H1 (cell line): ENCODE data around the gene DNAH12. TPM values are rescaled to one million over a fixed set of nuclear protein-coding genes. Genes with fewer than 3 reads are reported as not detected.

Experiments used
- CTCF ChIA-PET: fragments of 300-600 bp; sonication (Branson Sonifier 250); formaldehyde crosslinking; loops from one replicate; lab custom pipeline; 2021; ENCODE audit not compliant: partially characterized antibody; lab: Charles Lee
- POLR2A ChIA-PET: fragments of 300-600 bp; sonication (Branson Sonifier 250); formaldehyde crosslinking; loops from one replicate; lab custom pipeline; 2021; ENCODE audit warnings: inconsistent platforms; ENCODE audit not compliant: partially characterized antibody; lab: Charles Lee
- DNase-seq, 2 experiments: peaks; one replicate each; pipeline versions ENCODE4 v3.0.0 to v3.0.0-alpha.2; 2010 to 2022; ENCODE audit warnings: low spot score in 2 of 2, low read depth in 1 of 2, mixed read lengths in 1 of 2
- FAIRE-seq: peaks from 2 replicates; lab custom pipeline; 2011; peaks lifted over from hg19 to GRCh38; lab: Jason Lieb, UNC
- H2AFZ ChIP-seq: 2 replicates; pipeline ENCODE4 v1.8.1; 2012; ENCODE audit warnings: low read length, inconsistent platforms
- H2AK5ac ChIP-seq: 2 replicates; pipeline ENCODE4 v1.6.1; 2013; ENCODE audit warnings: low read depth, low read length
- H2BK120ac ChIP-seq: replicated peaks from 2 replicates; pipeline ENCODE3; 2013; ENCODE audit warnings: low read depth, low read length, inconsistent platforms
- H2BK12ac ChIP-seq: 2 replicates; pipeline ENCODE4 v1.6.1; 2013; ENCODE audit warnings: low read depth, low read length
- H2BK15ac ChIP-seq: 2 replicates; pipeline ENCODE4 v1.6.1; 2013; ENCODE audit warnings: low read length
- H2BK20ac ChIP-seq: 2 replicates; pipeline ENCODE4 v1.6.1; 2013; ENCODE audit warnings: low read length
- H2BK5ac ChIP-seq: 2 replicates; pipeline ENCODE4 v1.6.1; 2013; ENCODE audit warnings: low read depth, low read length
- H3K14ac ChIP-seq: 2 replicates; pipeline ENCODE4 v1.6.1; 2013; ENCODE audit warnings: inconsistent platforms; ENCODE audit not compliant: insufficient read length
- H3K18ac ChIP-seq: 2 replicates; pipeline ENCODE4 v1.6.1; 2013; ENCODE audit warnings: low read length; ENCODE audit errors: extremely low read depth
- H3K23ac ChIP-seq: 2 replicates; pipeline ENCODE4 v1.6.1; 2013; ENCODE audit warnings: inconsistent platforms; ENCODE audit not compliant: insufficient read length
- H3K23me2 ChIP-seq: 2 replicates; pipeline ENCODE4 v1.6.1; 2013; ENCODE audit warnings: low read depth, low read length
- H3K27ac ChIP-seq: 2 replicates; pipeline ENCODE4 v1.6.1; 2011; ENCODE audit warnings: low read depth, low read length, inconsistent platforms
- H3K27me3 ChIP-seq, 4 experiments: replicated peaks in 1 of 4; 1 replicate in 1 of 4; 2 replicates in 3 of 4; pipeline versions ENCODE4 v1.6.1 to v1.8.1; 2011 to 2013; ENCODE audit warnings: low read length in 3 of 4, mild to moderate bottlenecking in 3 of 4, inconsistent platforms in 2 of 4, mixed read lengths in 2 of 4, moderate library complexity in 1 of 4; ENCODE audit not compliant: control insufficient read depth in 3 of 4, insufficient read depth in 3 of 4; ENCODE audit errors: extremely low read depth in 1 of 4
- H3K36me3 ChIP-seq, 4 experiments: 2 replicates each; pipeline versions ENCODE4 v1.6.1 to v1.8.1; 2011 to 2013; ENCODE audit warnings: mild to moderate bottlenecking in 4 of 4, low read length in 3 of 4, moderate library complexity in 2 of 4, control low read depth in 1 of 4, inconsistent platforms in 1 of 4; ENCODE audit not compliant: insufficient read depth in 4 of 4, control insufficient read depth in 2 of 4
- H3K4ac ChIP-seq: replicated peaks from 2 replicates; pipeline ENCODE3; 2013; ENCODE audit warnings: low read length, low read depth, mixed read lengths, inconsistent platforms; ENCODE audit not compliant: insufficient read length
- H3K4me1 ChIP-seq, 4 experiments: replicated peaks in 1 of 4; 1 replicate in 1 of 4; 2 replicates in 3 of 4; pipeline versions ENCODE4 v1.6.1 to v1.8.1; 2011 to 2013; ENCODE audit warnings: low read length in 3 of 4, inconsistent platforms in 2 of 4, mixed read lengths in 1 of 4; ENCODE audit not compliant: insufficient read depth in 4 of 4, control insufficient read depth in 3 of 4
- H3K4me2 ChIP-seq, 2 experiments: 2 replicates each; pipeline versions ENCODE4 v1.6.1 to v1.8.1; 2011 to 2013; ENCODE audit warnings: low read depth in 2 of 2, low read length in 2 of 2, control low read depth in 1 of 2, inconsistent platforms in 1 of 2, mild to moderate bottlenecking in 1 of 2; ENCODE audit not compliant: insufficient read depth in 1 of 2
- H3K4me3 ChIP-seq, 4 experiments: fragments of 200-600, 300-600 bp in 1 of 4; sonication (generic), shearing (Covaris generic), sonication (Bioruptor Twin) in 1 of 4; 2 replicates each; pipeline versions ENCODE4 v1.5.1 to v1.8.1; 2011 to 2016; ENCODE audit warnings: low read length in 4 of 4, low read depth in 3 of 4, control low read depth in 2 of 4, inconsistent platforms in 2 of 4, mild to moderate bottlenecking in 2 of 4, mixed read lengths in 1 of 4, moderate library complexity in 1 of 4; ENCODE audit not compliant: insufficient read depth in 2 of 4; ENCODE audit errors: extremely low read depth in 1 of 4
- H3K56ac ChIP-seq: replicated peaks from 2 replicates; pipeline ENCODE3; 2013; ENCODE audit warnings: low read depth, mild to moderate bottlenecking, mixed read lengths, low read length, inconsistent platforms; ENCODE audit not compliant: insufficient read length
- H3K79me1 ChIP-seq: 2 replicates; pipeline ENCODE4 v1.6.1; 2013; ENCODE audit warnings: low read depth, low read length, control low read depth
- H3K79me2 ChIP-seq, 2 experiments: 2 replicates each; pipeline versions ENCODE4 v1.6.1 to v1.8.1; 2012 to 2013; ENCODE audit warnings: low read length in 2 of 2, mild to moderate bottlenecking in 2 of 2, inconsistent platforms in 1 of 2; ENCODE audit not compliant: insufficient read depth in 2 of 2, control insufficient read depth in 1 of 2
- H3K9ac ChIP-seq, 4 experiments: replicated peaks in 1 of 4; 1 replicate in 1 of 4; 2 replicates in 3 of 4; pipeline versions ENCODE4 v1.6.1 to v1.8.1; 2011 to 2013; ENCODE audit warnings: low read depth in 3 of 4, low read length in 3 of 4, control low read depth in 2 of 4, mild to moderate bottlenecking in 2 of 4, moderate library complexity in 2 of 4, inconsistent platforms in 1 of 4; ENCODE audit errors: extremely low read depth in 1 of 4
- H3K9me3 ChIP-seq, 2 experiments: 2 replicates each; pipeline versions ENCODE4 v1.6.1 to v1.8.1; 2012 to 2013; ENCODE audit warnings: mild to moderate bottlenecking in 2 of 2, moderate library complexity in 2 of 2, control low read depth in 1 of 2, inconsistent platforms in 1 of 2, low read depth in 1 of 2, low read length in 1 of 2, mixed read lengths in 1 of 2; ENCODE audit not compliant: insufficient read depth in 2 of 2
- H4K20me1 ChIP-seq, 2 experiments: replicated peaks in 1 of 2; 2 replicates each; pipeline versions ENCODE3 to v1.8.1; 2011 to 2013; ENCODE audit warnings: inconsistent platforms in 2 of 2, low read length in 2 of 2, mild to moderate bottlenecking in 1 of 2; ENCODE audit not compliant: insufficient read depth in 2 of 2, control insufficient read depth in 1 of 2
- H4K5ac ChIP-seq: 2 replicates; pipeline ENCODE4 v1.6.1; 2013; ENCODE audit warnings: low read length, low read depth, mixed read lengths, inconsistent platforms; ENCODE audit not compliant: insufficient read length
- H4K8ac ChIP-seq: 2 replicates; pipeline ENCODE4 v1.8.0; 2013; ENCODE audit warnings: mild to moderate bottlenecking, moderate library complexity, low read length, inconsistent platforms; ENCODE audit not compliant: insufficient read depth; ENCODE audit errors: extremely low read depth
- H4K91ac ChIP-seq: replicated peaks from 2 replicates; pipeline ENCODE3; 2013; ENCODE audit warnings: low read length, mixed read lengths, inconsistent platforms; ENCODE audit not compliant: insufficient read length
- ATF2 ChIP-seq: IDR thresholded peaks from 2 replicates; pipeline ENCODE4 v1.6.1; 2012; ENCODE audit warnings: low read length, inconsistent platforms
- HDAC6 ChIP-seq: IDR thresholded peaks from one replicate; pipeline ENCODE4 v1.7.1; 2012; ENCODE audit warnings: low read depth, mild to moderate bottlenecking, inconsistent platforms, low read length, moderate library complexity
- POU5F1 ChIP-seq: IDR thresholded peaks from 2 replicates; pipeline ENCODE4 v1.6.1; 2011; ENCODE audit warnings: low read depth, mild to moderate bottlenecking, low read length, moderate library complexity
- SP4 ChIP-seq: IDR thresholded peaks from 2 replicates; pipeline ENCODE4 v1.6.1; 2012; ENCODE audit warnings: low read length, inconsistent platforms
- SRF ChIP-seq: IDR thresholded peaks from 2 replicates; pipeline ENCODE4 v1.6.1; 2011; ENCODE audit warnings: mild to moderate bottlenecking, low read depth, low read length, moderate library complexity
- TEAD4 ChIP-seq: IDR thresholded peaks from 2 replicates; pipeline ENCODE4 v1.6.1; 2012; ENCODE audit warnings: low read depth, low read length, inconsistent platforms, mixed read lengths
- WGBS, 2 experiments: shearing (Covaris generic) in 1 of 2; methylation state at CpG; one replicate each; pipeline versions ENCODE4 v1.1.6 to v1.1.7; 2013 to 2015; ENCODE audit warnings: low lambda C conversion rate in 2 of 2, mixed read lengths in 2 of 2, inconsistent platforms in 1 of 2, low coverage in 1 of 2, missing lambda C conversion rate in 1 of 2; ENCODE audit not compliant: insufficient replicate concordance in 2 of 2, insufficient coverage in 1 of 2, insufficient read length in 1 of 2; ENCODE audit errors: extremely low coverage in 1 of 2, missing lambda C conversion rate in 1 of 2; 5-methylcytosine and 5-hydroxymethylcytosine counted together
- polyA plus RNA-seq, 7 experiments: library from polyadenylated mRNA; depleted of rRNA in 3 of 7; stranded (reverse) in 5 of 7; unstranded in 2 of 7; fragments of >200 nt in 5 of 7; fragments of 200-250 nt in 2 of 7; gene quantifications; 1 replicate in 5 of 7; 2 replicates in 1 of 7; 4 replicates in 1 of 7; pipeline versions ENCODE4 v1.2.1 to v1.2.3, GENCODE V29; 2011 to 2013; ENCODE audit warnings: missing spikeins in 2 of 7, mixed read lengths in 2 of 7
- total RNA-seq: library from RNA; stranded (reverse); fragmentation: NEBNext Ultra II Directional; extraction: Animal tissue kit (Norgen Biotek cat#: 25700); gene quantifications from 2 replicates; pipeline ENCODE4 v1.2.1, GENCODE V29; 2021

Gene DNAH12
- total and polyA plus RNA-seq, 2 of the 8 experiments (the other 6 are each of a cell fraction or from before 2014, with no cell fraction given), result not detected

GRCh38 chr3:57268416-57268815, 275.7 kb downstream of the DNAH12 start:
- WGBS, 2 experiments, result 94% methylated on average over 1 of the region's 1 CpG; no CpG with 5 or more reads in 1 of the 2 experiments

More at GRCh38 chr3:57268416-57268815, 275.7 kb downstream of the DNAH12 start:
- no peaks in the 10 kb centered on the region for H4K20me1 ChIP-seq
- no peak overlapping the region for H2BK15ac ChIP-seq
- no peak overlapping the region for H3K9ac ChIP-seq
- no peak overlapping the region for H2AFZ ChIP-seq
- H3K4me2 ChIP-seq, result no peak overlapping the region
- FAIRE-seq (no peak), DNase-seq (no peak)
- H2BK20ac ChIP-seq, result no peak overlapping the region
- no peak overlapping the region for H2AK5ac ChIP-seq
- H3K4ac ChIP-seq, result no peak overlapping the region
- no peaks in the 10 kb centered on the region for H3K23me2 ChIP-seq
- H3K9me3 ChIP-seq, result no peaks in the 10 kb centered on the region
- H3K14ac ChIP-seq, result no peak overlapping the region
- H4K5ac ChIP-seq, result no peak overlapping the region
- H3K27ac ChIP-seq, result no peak overlapping the region
- H4K91ac ChIP-seq, result no peak overlapping the region
- no peak overlapping the region for H2BK120ac ChIP-seq
- ChIA-PET POLR2A (no interaction called here), CTCF (no interaction called here)
- H3K79me1 ChIP-seq, result no peaks in the 10 kb centered on the region
- no peak overlapping the region for H3K23ac ChIP-seq
- TF ChIP-seq ATF2 (no peak), TEAD4 (no peak), HDAC6 (no peak), SP4 (no peak), SRF (no peak), POU5F1 (no peak)
- H3K36me3 ChIP-seq, result peaks cover 0 to 22% (median 3%) of the 10 kb centered on the region in 4 experiments; a peak in 3 of 8 replicates
- no peaks in the 10 kb centered on the region for H3K27me3 ChIP-seq
- no peak overlapping the region for H2BK12ac ChIP-seq
- H4K8ac ChIP-seq, result no peak overlapping the region
- H3K4me3 ChIP-seq, result no peak overlapping the region
- H3K56ac ChIP-seq, result no peak overlapping the region
- H3K4me1 ChIP-seq, result no peaks in the 10 kb centered on the region
- H3K18ac ChIP-seq, result no peak overlapping the region
- no peaks in the 10 kb centered on the region for H3K79me2 ChIP-seq
- H2BK5ac ChIP-seq, result no peak overlapping the region
